Fibroblast of the aortic adventitia (primary cell): ENCODE measurements around the gene OSBPL3. TPM values are rescaled to one million over a fixed set of nuclear protein-coding genes. Genes with fewer than 3 reads are reported as not detected.

Experiments
- DNase-seq: peaks from one replicate; pipeline ENCODE4 v3.0.0-alpha.2; 2010; ENCODE audit warnings: low read depth
- H3K4me3 ChIP-seq: 2 replicates; pipeline ENCODE4 v1.5.1; 2011; ENCODE audit warnings: low read depth, mild to moderate bottlenecking, control low read depth, low read length, moderate library complexity
- CTCF ChIP-seq: IDR thresholded peaks from 2 replicates; pipeline ENCODE4 v1.5.1; 2011; ENCODE audit warnings: mild to moderate bottlenecking, low read length, control low read depth, inconsistent platforms; ENCODE audit not compliant: insufficient read depth
- total RNA-seq: library from RNA; depleted of rRNA; stranded (reverse); fragments of >200 nt; gene quantifications from 2 replicates; pipeline ENCODE4 v1.2.3, GENCODE V29; 2012; ENCODE audit warnings: low replicate concordance

Gene OSBPL3
- total RNA-seq, 1 donor: 46.0 TPM

DNA sequence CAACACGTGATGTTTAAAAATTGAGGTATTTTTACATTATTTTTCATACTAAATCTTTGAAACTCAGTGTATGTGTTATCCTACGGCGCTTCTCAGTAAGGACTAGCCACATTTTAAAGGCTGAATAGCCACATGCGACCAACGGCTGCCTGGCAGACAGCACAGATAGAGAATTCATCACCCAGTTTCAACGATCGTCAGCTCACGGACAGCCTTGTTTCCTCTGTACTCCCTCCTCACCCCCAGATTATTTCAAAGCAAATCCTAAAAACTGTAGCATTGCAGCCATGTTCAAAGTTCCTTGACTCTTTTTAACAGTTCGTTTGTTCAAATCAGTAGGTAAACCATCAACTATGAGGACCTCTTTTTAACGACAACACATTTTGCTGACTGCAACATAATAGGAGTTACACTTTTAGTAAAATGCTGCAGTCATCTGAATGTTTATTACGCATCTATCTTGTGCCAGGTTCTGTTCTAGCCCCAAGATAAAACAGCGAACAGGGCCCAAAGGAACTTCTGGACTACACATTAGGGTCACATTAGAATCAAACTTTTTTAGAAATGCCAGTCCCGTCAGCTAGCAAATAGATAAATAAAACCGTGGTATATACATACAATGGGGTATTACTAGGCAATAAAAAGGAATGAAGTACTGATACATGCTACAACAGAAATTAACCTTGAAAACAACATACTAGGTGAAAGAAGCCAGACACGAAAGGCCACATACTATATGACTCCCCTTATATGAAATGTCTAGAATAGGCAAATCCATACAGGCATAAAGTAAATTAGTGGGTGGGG, 5.7 kb downstream of the OSBPL3 start:
- TF ChIP-seq CTCF: no peak

DNA sequence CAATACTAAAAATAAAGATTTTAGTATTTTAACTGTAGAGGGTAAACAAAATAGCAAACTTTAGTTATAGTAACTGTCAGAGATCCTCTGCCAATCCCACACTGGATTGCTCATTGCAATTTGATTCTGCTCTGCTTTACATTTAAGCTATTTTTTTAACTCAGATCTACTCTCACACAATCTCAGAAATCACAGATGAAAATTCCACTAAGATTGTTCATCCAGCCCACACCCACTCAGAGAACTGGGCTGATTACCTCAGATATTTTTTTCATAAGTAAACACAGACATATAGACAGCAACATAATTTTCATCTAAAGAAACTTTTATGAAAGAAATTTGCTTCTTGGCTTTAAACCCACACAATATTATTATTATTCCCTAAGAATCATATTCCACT, 7.0 kb downstream of the OSBPL3 start:
- DNase-seq: peak; percentile 75
- TF ChIP-seq CTCF: no peak
- H3K4me3 ChIP-seq: no peak overlapping the region

More for the DNA sequence above, 5.7 kb downstream of the OSBPL3 start:
- no peak overlapping the region for H3K4me3 ChIP-seq
- no peak for DNase-seq

DNA sequence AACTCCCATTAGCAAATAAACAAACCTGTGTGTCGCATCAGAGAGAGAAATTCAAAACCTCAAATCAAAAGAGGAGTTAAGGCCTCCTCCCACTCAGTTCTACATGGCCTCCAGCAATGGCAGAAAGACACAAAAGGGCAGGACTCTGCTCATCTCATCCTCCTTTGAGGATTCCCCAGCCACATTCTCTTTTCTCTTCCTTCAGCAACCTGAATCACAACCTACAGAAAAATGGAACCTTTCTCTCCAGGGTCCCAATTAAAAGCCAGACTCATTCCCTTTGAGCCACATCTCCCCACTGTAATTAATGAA, 7.9 kb downstream of the OSBPL3 start:
- H3K4me3 ChIP-seq: no peak overlapping the region
- no peak for TF ChIP-seq CTCF
- no peak for DNase-seq

GRCh38 chr7:24971333-24972165, 8.4 kb downstream of the OSBPL3 start:
- DNase-seq: peak; percentile 94
- TF ChIP-seq CTCF: no peak
- no peak overlapping the region for H3K4me3 ChIP-seq

GRCh38 chr7:24970676-24971075, 9.3 kb downstream of the OSBPL3 start:
- no peak for DNase-seq
- no peak for TF ChIP-seq CTCF
- H3K4me3 ChIP-seq: no peak overlapping the region

DNA sequence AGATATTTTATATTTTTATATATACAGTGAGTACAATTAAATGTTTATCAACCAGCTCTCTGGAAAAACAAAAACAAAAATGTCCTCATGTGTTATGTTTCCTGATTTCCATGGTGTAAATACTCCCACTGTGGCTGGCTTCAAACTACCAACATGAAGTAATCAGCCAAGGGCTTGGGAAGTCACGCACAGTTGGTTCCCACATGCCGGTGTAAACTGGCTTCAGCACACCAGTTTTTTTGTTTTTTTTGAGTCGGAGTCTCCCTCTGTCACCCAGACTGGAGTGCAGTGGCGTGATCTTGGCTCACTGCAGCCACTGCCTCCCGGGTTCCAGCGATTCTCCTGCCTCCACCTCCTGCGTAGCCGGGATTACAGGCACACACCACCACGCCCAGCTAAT, 11.8 kb downstream of the OSBPL3 start:
- no peak overlapping the region for H3K4me3 ChIP-seq
- no peak for TF ChIP-seq CTCF
- DNase-seq: no peak
